GM18873 (cell line): Measurements from ENCODE around the gene NEAT1.

Experiments used
- ATAC-seq: cut with Tn5 transposase; IDR thresholded peaks from one replicate; pipeline ENCODE4 v1.9.1; 2021; ENCODE audit warnings: mild to moderate bottlenecking, moderate library complexity, moderate number of reproducible peaks; ENCODE audit not compliant: unreplicated experiment, low FRiP score

The NEAT1 gene

DNA sequence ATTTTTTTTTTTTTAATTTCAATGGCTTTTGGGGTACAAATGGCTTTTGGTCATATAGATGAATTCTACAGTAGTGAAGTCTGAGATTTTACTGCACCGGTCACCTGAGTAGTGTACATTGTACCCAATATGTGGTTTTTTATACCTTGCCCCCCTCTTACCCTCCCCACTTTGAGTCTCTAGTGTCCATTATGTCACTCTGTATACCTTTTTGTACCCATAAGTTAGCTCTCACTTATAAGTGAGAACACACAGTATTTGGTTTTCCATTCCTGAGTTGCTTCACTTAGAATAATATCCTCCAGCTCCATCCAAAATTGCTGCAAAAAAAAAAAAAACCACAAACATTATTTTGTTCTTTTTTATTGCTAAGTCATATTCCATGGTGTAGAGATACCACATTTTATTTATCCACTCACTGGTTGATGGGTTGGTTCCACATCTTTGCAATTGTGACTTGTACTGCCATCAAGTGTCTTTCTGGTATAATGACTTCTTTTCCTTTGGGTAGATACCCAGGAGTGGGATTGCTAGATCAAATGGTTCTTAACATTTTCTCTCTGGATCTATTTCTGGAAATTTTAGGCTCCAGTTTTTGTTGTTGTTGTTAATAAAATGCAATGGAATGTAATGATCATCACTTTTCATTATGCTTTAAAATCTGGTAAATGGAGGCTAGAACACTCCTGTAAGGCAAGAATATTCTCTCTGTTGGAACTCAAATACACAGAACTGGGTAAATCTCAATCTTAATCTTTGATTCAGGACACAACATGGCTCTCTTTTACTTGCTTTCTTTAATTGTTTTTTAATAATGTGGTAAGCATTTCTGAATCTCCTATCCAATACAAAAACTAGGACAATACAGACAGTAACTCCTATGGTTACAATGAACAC is 10.3 kb downstream of the NEAT1 start:
- ATAC-seq: no peak

DNA sequence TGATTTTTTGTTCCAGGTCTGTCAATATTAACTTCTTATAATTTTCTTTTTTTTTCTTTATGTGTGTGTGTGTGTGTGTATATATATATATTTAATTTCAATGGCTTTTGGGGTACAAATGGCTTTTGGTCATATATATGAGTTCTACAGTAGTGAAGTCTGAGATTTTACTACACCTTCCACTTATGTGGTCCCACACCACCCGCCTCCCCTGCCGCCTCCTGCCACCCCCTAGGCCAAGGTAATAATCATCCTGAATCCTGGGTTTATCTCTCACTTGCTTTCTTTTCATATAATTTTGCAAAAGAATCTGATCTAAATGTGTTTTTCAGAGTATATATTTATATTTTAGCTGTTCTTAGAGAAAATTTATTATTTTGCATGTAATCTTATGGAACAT is 11.1 kb downstream of the NEAT1 start:
- ATAC-seq: no peak

DNA sequence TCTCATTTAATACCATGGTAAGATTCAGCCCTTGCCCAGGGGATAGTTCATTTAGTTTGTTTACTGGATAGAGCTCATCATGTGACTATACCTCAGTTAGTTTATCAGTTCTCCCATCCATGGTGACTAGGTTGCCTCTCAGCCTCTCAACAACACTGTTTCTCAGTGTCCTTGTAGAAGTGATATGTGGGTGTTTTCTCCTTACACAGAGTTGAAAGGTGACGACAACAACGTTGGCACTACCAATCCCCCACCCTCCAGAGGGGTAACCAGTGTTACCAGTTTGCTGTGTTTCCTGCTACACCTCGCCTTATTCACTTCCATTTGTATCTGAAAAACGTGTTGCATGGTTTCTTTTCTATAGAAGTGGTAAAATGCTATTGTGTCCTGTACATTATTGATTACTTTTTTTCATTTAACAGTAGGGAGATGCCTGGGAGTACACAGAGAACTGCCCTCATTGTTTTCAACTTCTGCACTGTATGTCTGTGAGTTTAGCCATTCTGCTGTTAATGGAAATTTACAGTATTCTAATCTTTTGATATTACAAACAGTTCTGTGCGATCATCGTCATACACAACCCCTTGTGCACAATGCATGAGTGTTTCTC is 11.6 kb downstream of the NEAT1 start:
- ATAC-seq: no peak

DNA sequence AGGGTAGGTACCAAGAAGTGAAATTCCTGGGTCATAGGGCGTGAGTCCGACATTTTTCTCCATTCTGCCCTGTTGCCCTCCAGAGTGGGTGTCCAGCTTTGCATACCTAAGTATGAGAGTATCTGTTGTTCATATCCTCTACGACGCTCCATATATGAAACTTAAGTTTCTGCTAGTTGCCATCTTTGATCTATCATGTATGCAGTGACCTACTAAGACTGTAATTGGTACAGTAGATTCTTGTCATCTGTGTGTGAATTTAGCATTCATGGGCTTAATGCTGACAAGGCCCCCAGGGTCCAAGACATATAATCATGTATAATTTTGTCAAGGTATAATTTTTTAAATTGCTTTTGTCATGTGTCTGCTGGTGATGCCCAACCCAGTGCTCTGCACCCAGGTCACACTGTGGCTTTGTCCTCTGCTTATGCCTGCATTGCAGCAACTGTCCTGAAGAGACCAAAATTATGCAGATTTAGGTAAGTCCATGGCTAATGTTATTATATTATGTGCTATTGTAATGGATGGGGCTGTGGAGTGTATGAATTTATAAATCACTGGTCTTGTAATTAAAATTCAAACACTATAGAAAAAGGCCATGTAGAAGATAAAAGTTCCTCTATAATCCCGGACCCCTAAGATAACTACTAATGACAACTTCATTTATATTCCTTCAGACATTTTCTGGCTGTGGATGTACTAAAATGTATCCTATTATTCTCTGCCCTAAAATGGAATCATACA is 12.2 kb downstream of the NEAT1 start:
- ATAC-seq: no peak

DNA sequence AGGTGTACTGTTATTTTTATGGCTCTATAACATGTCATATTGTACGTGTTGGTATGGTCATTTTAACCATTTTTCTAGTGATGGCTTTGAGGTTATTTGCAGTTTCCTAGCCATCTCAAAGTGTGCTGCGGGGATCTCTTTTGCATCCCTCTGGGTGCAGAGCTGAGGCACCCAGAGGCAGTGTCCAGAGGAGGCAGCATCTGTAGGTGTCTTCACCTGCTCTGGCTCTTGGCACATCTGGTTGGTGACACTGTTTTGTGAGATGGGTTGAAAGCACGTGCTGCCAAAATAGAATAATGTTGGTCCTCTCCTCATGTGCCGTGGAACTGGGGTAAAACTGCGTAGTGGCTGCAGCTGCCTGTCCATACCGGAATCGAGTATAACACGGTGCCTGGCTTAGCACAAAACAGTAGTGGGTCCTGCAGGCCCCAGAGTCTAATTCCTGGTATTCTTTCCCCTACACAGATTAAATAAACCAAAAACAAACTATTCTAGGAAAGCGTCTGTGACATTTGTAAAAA is 12.9 kb downstream of the NEAT1 start:
- no peak for ATAC-seq

DNA sequence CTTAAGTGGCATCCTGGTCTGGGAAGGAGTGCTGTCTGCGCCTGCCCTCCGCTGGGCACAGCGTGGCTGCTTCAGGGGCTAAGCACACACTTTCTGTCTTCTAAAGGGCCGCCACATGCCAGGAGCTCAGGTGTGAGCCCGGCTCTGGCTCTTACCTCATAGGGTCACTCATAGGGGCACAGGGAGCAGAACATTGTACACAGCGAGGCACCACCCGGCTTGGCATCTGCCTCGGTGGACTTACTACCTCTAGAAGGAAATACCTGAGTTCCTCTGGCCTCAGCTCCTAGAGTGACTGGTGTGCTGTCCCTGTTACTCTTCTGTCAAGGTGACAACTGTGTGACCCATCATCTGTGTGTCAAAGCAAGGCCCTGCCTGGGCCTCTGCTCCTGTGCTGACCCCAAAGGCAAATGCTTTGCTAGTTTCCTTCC is 13.4 kb downstream of the NEAT1 start:
- ATAC-seq: no peak

DNA sequence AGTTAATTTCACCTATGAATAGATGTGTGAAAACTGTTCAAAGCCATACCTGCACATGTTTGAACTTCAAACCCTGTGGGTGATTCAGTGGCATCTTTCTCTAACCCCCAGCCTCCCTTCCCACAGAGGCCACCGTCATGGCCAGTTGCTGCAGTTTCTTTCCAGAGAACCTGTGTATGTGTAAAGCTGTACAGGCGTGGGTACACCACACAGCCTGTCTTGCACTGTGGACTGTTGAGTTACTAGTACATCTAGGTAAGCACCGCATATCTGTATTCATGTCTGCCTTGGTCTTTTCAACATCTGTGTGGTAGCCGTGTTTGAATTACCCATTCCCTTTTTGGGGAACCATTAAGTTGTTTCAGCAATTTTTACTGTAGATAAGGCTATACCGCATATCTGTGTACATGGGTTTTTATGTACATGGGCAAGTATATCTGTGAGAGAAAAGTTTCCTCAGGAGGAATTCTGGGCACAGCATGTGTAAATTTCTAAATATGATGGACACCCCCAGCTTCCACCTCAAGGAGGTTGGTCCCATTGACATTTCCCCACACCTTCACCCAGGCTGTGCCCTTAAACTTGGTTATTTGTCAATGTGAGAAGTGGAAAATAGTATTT is 13.9 kb downstream of the NEAT1 start:
- ATAC-seq: no peak

DNA sequence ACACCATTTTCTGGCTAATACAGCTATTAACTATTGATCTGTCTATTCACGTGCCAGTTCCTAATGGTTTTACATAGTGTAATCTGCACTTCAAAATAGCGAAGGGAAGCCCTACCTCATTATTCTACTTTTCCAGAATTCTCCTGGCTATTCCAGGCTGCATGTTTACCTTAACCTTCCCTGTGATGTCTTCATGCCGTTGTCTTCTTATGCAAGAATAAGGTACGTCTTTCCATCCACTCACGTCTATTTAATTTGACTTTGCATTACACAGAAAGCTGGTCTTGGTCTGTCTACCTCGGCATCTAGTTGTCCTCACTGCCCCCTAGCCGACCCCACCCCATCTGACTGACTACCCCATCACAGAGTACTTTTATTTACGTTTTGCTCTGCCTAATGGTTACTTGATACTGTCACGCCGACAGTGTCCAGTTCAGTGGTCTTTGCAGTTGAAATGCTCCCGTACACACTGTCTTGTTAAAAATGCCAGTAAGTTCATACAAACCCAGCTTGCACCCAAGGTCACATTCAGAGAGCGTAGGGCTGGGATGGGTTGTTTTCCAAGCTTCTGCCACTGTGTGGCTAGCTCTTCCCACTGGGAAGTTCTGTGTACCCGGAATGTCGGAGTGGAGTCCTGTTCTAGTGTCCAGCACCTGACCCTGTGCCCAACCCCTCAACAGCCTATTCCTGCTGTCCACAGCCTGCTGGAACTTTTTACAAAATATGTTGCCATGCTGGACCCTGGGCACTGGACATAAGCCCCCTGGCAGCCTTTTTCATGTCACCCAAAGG is 15.0 kb downstream of the NEAT1 start:
- ATAC-seq: no peak

DNA sequence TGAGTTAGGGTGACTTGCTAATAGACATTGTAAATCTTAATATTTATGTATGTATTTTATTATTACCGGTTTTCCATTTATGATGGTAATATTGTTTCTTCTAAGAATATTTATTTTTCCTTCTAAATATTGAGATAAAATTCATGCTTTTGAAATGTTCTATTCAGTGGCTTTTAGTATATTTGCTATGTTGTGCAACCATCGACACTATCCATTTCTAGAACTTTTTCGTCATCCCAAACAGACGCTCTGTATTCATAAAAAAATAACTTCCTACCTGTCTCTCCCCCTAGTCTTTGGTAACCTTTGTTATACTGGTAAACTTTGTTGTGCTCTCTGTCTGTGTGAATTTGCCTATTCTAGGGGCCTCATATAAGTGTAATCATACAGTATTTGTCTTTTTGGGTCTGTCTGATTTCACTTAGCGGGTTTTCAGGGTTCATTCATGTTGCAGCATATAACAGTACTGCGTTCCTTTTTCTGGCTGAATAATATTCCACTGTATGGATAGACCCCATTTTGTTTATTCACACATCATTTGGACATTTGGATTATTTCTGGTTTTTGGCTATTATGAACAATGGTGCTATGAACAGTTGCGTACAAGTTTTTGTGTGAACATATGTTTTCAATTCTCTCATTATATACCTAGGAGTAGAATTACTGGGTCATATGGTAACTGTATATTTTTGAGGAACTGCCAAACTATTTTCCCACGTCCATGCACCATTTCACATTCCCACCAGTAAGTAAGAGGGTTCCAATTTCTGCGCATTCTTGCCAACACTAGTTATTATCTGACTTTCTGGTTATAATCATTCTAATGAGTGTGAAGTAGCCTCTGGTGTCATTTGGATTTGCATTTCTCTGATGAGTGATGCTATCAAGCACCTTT is 15.9 kb downstream of the NEAT1 start:
- no peak for ATAC-seq

DNA sequence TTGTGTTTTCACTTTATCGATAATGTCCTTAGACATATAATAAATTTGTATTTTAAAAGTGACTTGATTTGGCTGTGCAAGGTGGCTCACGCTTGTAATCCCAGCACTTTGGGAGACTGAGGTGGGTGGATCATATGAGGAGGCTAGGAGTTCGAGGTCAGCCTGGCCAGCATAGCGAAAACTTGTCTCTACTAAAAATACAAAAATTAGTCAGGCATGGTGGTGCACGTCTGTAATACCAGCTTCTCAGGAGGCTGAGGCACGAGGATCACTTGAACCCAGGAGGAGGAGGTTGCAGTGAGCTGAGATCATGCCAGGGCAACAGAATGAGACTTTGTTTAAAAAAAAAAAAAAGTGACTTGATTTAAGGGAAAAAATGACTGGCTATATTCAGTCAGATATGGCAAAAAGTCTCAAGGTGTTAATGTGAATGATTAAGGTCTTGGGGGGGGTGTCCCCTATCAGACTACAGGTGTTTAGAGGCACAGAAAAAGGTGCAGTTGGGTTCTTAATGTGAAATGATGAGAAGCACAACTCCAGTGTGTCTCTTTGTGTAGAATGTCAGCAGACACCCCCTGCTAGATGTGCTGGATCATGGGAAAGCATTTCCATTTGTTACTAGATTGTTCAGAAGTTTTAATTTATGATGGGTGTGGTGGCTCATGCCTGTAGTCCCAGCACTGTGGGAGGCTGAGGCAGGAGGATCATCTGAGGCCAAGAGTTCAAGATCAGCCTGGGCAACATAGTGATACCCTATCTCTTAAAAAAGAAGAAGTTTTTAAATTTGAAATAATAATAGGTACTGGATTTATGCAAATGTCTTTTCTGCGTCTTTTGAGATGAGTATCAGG is 17.0 kb downstream of the NEAT1 start:
- ATAC-seq: no peak

DNA sequence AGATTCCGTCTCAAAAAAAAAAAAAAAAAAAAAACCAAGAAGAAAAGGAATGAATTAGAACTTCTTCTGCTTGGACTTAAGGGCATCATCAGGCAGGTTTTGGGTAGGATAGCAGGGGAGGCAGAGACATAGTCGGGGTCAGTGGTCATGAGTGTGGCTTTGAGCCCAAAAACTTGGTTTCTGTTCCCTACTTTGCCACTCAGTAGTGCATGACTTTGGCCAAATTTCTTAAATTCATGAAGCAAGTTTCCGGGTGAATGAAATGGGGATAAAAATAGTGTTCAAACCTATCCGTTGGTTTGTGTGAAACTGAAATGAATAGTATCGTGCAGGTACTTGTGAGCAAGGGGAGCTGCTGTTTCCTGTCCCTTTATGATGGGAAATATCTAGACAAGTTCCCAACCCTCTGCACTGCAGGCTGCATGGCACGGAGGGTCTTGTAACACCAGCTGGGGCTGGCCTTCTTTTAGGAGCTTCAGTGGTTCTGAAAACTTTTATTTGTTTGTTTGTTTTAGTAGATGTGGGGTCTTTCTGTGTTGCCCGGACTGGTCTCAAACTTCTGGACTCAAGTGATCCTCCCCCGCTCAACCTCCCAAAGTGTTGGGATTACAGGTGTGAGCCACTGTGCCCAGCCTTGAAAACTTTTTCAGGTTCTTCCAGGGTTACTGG is 18.4 kb downstream of the NEAT1 start:
- ATAC-seq: no peak

DNA sequence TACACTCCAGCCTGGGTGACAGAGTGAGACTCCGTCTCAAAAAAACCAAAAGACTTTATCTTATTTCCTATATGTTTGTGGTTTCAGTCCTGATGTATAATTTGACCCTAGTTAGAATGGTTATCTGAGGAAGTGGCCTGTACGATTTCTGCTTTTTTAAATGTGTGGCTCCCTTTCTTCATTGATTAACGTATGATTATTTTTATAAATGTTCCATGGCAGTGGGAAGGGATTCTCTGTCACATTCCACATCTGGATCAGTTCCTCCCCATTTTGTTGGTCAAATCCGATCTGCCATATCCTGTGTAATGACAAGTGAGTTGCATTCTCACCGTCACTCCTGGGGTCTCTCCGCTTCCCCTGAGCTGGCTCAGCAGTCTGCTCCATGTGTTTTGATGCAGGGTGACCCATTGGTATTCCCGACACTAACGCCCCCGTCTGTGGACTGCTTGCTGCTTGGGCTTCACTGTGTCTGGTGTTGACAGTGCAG is 20.3 kb downstream of the NEAT1 start:
- ATAC-seq: no peak

DNA sequence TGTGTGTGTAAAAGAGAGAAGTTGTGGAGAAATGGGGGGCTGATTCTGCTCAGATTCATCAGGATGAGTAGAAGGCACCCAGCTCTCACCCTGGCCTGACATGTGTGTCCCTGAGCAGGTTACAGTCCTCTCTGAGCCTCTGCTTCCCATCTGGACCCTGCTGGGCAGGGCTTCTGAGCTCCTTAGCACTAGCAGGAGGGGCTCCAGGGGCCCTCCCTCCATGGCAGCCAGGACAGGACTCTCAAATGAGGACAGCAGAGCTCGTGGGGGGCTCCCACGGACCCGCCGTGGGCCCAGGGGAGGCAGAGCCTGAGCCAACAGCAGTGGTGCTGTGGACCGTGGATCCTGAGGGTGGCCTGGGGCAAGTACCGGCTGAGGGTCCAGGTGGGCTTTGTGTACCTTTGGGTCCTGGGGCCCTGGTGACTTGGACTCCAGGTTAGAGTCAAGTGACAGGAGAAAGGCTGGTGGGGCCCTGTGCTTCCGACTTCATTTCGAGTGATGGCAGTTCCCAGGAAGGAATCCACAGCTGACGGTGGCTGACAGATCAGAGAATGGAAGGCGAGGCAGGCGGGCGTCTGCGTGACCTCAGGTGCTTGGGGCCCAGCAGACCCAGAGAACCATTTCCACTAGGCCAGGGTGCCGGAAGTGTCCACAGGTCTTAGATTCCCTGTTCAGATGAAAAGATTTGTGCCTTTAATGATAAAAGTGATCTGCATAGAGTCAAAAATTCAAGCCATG is 21.9 kb downstream of the NEAT1 start:
- no peak for ATAC-seq

DNA sequence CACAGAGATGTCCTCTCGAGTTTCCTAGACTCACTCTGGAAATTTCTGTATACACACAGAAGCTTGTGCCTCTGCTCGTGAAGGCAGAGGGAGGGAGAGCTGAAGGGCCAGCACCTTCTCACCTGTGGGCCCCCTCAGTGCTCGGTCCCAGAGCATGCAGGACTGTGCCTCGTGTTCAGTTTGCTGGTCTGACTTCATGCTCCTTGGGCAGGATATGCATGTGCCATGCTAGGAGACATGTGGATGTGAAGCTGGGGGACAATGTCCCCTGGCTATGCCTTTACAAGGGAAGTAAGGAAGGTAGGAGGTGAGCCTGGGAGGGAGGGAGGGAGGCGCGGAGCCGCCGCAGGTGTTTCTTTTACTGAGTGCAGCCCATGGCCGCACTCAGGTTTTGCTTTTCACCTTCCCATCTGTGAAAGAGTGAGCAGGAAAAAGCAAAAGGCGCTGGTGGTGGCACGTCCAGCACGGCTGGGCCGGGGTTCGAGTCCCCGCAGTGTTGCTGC is 22.6 kb downstream of the NEAT1 start:
- ATAC-seq: no peak

DNA sequence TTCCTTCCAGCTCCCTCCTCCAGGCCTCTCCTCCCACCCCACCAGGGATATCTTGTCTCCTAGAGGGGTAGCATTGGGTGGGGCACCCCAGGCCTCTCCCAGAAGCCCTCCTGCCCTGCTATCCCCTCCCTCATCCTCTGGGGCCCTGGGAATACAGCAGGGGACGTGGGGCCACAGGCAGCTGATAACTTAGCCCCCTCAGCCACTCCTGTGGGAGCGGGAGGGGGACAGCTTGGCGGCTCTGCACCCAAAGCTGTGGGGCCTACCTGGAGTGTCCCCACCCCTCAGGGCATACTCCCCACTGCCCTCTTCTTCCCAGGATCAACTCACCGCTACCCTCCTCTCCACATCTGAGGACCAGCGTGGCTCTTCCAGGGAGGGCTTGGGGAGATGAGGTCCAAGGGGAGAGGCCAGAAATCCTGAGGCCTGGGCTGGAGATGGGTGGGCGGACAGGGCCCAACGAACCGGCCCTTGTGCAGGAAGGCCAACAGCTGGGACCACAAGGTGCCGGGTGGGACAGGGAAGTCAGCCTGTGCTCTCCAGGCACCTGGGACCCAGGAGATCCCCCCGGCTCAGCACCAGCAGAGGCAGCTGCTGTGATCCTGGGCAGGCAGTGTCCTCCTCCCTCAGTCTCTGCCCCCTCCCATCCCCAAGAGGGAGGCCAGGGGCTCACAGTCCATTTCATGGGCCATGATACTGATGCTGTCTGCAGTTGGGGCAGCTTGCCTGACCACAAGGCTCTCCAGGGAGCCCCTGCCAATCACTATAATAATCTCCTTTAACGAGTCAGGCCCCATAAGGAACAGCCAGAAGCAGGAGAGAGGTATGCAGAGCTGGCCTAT is 23.2 kb downstream of the NEAT1 start:
- ATAC-seq: no peak
